GM12892 (cell line): Measurements from ENCODE around the gene EPB41L4A.

Experiments
- DNase-seq: peaks from one replicate; pipeline ENCODE4 v3.0.0; 2011; ENCODE audit not compliant: insufficient read length
- FAIRE-seq: peaks from 2 replicates; lab custom pipeline; 2011; peaks lifted over from hg19 to GRCh38; lab: Jason Lieb, UNC
- POLR2A ChIP-seq: IDR thresholded peaks from 2 replicates; pipeline ENCODE4 v1.6.1; 2011; ENCODE audit warnings: low read depth, low read length, control low read depth
- POLR2AphosphoS5 ChIP-seq: IDR thresholded peaks from 2 replicates; pipeline ENCODE4 v1.6.1; 2011; ENCODE audit warnings: low read depth, low read length, control low read depth
- TAF1 ChIP-seq: IDR thresholded peaks from 2 replicates; pipeline ENCODE4 v1.6.1; 2011; ENCODE audit warnings: low read depth, mild to moderate bottlenecking, control low read depth, low read length, borderline replicate concordance

Gene EPB41L4A

DNA sequence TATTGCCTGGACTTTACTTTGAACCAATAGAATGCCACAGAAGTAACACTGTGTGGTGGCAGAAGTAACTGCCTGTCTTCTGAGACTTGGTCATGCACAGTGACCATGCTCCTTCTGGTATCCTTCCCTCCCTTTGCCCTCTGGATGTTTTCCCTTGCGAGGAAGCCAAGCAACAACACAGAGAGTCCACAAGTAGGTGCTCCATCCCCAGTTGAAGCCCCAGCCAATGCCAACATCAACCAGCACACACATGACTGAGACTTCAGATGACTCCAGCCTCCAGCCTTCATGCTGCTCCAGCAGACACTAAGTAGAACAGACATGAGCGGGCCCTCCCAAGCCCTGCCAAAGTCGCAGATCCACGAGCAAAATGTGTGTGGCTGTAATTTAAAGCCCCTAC lies 129.6 kb downstream of the EPB41L4A start:
- no peak for TF ChIP-seq POLR2A
- TF ChIP-seq TAF1, result no peak
- no peak for TF ChIP-seq POLR2AphosphoS5
- FAIRE-seq (no peak), DNase-seq (no peak)

DNA sequence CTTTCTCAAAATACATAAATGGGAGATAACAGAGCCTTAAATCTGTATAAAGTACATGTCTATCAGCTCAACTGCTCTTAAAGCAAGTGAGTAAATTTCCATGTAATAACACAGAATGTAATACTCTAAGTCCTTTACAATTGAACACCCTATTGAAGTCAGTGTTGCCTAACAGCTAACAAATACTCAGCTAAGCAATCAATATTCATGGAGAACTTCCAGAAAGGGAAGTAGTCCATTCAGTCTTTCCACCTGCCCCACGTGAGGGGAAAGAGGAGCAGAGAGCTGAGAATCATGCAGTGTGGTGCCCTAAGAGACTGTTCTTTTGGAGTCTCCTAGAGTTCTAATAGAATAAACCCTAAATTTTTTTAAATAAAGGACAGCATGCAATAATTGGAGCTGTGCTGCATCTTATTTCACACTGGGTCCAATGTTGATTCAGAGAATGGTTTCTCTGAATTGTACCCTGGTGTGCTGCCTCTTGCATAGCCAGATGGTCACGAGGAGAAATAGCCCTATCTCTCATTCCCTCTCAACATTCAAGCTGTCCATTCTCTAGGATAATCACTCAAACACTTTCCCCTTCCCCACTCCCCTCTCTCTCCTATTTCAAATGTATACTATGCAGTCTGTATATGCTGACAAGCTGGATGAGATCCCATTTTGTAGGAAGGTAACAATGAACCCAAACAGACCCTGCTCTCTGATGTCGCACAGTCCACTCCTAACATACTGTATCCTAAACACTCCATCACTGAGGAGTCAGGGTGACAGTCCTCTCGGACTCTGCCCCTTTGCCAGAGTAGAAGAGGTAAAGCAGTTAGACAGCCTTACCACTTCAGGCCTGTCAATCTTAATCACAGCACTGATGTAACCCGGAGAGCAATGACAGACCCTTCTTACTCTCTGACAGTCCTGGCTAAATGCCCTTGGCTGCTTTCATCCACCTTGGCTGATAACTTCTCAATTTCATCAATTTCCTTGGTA lies 134.8 kb downstream of the EPB41L4A start:
- FAIRE-seq (no peak), DNase-seq (no peak)
- TF ChIP-seq POLR2A (no peak), TAF1 (no peak), POLR2AphosphoS5 (no peak)

DNA sequence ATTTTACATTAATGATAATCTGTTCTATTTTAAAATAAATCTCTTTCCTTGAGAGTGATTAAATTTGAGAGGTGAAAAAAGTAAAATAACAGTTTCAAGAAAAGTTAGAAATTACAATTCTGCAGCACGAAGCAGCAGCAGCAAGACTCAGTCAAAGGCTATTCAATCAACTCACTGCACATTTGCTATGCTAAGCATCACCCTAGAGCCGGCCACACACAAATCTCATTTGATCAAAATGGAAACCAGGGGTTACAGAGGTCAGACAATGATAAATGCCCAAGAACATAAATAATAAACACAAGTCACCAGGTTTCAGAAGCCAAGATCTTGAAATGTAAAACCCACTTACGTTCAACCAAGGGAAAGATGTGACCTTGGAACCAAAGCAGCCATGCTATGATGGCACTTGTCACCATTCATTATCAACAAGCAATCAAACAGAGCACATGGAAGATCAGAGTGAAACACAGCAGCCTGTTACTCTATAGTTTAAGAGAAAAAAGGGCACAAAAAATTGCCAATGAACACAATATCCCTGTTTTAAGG lies 136.0 kb downstream of the EPB41L4A start:
- no peak for FAIRE-seq
- TF ChIP-seq POLR2AphosphoS5, result no peak
- no peak for TF ChIP-seq POLR2A
- no peak for TF ChIP-seq TAF1
- no peak for DNase-seq

DNA sequence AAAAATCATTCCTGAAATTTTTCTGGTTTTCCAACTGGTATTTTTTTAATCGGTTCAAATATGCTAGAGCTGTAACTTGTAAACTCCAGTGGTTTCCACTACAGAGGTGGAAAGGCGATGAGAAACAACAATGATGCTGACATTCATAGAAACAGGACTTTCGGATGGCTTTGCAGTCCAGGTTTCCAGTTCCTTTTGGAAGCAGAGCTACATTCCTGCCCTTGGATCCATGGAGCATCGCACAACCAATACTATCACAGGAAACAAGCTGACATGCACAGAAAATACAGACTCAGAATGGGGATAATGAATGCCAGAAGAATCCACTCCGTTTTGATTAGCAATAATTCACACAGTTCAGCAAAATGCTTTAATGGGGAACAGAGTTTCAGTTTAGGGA lies 140.0 kb downstream of the EPB41L4A start:
- no peak for FAIRE-seq
- TF ChIP-seq POLR2A, result no peak
- TF ChIP-seq TAF1, result no peak
- TF ChIP-seq POLR2AphosphoS5, result no peak
- DNase-seq, result no peak

DNA sequence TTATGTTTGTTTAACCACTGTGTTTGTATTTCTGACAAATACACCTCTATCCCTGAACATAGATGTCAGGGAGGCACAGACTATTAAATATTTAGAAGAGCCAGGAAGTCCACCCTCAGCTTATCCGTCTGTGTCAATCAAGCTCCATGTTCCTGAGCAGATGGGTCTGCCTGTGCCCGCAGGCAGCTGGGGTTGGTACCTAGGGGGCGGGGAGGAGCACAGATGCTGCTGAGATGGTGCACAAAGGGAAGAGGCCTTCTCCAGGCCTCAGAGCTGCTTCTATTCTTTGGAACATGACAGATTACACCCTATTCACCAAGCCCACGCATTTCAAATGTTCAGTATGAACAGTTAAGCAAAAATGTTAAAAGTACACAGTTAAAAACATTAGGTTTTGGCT lies 142.1 kb downstream of the EPB41L4A start:
- DNase-seq (no peak), FAIRE-seq (no peak)
- no peak for TF ChIP-seq POLR2AphosphoS5
- no peak for TF ChIP-seq TAF1
- TF ChIP-seq POLR2A, result no peak

DNA sequence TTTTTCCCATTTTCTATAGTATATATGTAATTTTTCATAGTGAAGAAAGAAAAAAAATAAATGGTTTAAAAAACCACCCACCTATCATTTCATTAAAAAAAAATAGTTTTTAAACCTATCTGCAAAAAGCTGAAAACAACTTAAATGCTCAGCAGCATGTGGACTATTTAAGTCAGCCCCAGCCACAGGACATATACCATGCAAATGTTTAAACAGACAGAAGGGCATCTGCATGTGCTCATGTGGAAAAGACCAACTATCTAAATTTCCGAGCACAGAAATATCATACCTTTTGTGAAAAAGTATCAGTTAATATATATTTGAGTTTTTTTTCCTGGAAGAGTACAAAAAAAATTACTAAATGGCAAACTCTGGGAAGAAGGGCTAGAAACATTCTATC lies 143.4 kb downstream of the EPB41L4A start:
- TF ChIP-seq POLR2A (no peak), POLR2AphosphoS5 (no peak), TAF1 (no peak)
- FAIRE-seq (no peak), DNase-seq (no peak)

DNA sequence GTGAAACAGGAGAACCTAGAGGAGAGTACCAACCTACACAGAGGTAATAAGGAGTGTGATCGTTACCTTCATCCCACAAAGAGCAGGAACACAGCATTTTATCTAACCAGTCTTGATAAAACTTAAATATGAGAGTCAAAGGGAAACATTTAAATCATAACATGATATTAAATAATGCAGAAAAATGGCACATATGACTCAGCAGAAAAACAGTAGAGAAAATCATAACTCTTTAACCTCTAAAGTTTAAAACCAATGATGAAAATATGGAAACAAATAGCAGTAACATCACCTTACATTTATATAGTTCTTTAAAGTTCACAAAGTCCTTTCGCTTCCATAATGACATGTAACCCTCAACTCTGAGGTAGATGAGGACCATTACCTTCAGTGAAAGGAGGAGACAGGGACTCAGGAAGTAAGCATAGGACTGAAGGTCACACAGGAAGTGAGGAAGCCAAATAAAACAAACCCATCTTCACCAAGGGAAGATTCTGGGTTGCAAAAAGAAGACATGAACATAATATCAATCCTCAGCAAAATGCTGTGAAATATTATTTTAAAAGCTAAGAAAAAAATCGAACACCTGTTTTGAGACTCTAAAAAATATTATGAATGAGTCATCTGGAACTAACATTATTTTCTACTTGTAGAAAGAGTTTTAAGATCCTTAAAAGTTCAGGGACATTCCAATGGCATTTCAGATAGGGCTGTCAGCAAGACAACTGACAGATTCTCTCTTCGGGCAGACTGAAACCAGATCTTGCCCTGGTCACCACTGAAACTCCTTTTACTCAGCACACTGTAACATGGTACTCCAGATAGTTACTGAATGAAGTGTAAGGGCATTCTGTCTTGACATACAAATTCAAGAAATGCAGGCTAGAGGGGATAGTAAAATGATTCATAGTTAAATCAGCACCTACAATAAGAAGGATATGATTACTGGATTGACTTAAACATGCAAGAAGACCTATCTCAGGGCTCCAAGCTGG lies 148.5 kb downstream of the EPB41L4A start:
- peak; percentile 46 for FAIRE-seq
- DNase-seq, result no peak
- TF ChIP-seq POLR2AphosphoS5, result no peak
- no peak for TF ChIP-seq POLR2A
- no peak for TF ChIP-seq TAF1

DNA sequence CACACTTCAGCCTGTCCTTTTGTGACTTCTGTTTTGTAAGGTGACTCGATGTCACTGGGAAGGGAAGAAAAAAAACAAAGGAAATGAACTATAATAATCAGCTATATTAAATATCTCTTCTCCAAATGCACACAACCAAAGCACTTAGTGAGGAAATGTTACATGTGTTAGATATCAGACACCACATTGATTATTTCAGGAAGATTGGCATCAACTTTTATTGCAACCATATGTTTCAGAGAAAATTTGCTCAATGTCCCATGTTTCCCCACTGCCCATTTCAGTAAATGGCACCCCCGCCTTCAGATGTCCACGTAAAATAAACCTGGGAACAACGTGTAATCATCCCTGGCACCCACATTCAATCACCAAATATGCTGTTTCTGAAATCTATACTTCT lies 151.8 kb downstream of the EPB41L4A start:
- no peak for FAIRE-seq
- no peak for DNase-seq
- TF ChIP-seq TAF1 (no peak), POLR2A (no peak), POLR2AphosphoS5 (no peak)

DNA sequence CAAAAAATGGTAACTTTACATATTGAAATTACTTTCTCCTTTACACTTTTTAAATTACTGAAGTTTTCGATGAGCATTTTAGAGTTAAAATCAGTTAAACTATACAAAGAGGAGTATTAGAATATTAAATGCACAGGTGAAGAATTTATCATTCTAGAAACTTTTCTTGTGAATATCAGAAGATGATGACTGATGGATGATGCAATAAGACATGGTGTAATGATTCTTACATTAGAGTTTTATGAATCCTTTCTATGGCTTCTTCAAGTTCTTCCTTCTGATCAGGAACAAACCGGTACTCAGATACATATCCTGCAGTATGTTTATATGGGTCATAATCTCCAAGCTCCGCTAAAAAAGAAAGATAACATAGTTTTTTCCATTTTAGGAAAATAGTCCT lies 154.4 kb downstream of the EPB41L4A start:
- TF ChIP-seq TAF1 (no peak), POLR2AphosphoS5 (no peak), POLR2A (no peak)
- no peak for DNase-seq
- no peak for FAIRE-seq

DNA sequence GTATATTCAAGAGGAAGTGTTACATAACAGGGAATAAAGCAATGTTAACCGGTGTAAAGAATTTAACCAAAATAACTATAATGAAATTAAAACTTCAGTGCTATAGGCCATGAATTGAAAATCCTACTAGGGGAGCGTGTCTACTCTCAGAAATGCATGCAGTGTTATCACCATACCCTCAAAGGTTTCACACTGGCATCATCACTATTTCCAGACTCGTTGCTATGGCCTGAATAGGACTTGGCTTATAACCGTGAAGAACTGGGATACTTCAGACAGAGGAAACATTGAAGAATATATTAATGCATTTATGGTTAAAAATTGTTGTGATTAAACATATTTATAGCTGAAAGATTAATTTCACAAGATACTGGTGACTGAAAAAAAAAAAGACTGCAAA lies 154.9 kb downstream of the EPB41L4A start:
- FAIRE-seq (no peak), DNase-seq (no peak)
- TF ChIP-seq POLR2AphosphoS5, result no peak
- no peak for TF ChIP-seq POLR2A
- TF ChIP-seq TAF1, result no peak

DNA sequence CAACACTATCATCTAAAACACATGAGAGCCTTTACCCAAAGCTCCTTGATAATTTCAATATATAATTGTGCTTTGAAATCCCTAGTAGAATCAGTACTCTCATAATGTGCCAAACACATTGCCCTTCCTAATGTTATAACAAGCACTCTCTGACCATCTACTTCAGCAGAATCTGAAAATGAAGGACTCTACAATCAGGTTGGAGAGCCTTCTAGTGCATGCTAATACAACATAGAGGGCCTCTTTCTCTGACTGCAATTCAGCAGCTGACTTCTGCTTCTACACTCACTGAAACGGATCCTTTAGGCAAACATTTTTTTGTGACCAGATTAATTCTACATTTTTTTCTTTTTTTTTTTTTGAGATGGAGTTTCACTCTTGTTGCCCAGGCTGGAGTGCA lies 155.6 kb downstream of the EPB41L4A start:
- no peak for FAIRE-seq
- no peak for DNase-seq

DNA sequence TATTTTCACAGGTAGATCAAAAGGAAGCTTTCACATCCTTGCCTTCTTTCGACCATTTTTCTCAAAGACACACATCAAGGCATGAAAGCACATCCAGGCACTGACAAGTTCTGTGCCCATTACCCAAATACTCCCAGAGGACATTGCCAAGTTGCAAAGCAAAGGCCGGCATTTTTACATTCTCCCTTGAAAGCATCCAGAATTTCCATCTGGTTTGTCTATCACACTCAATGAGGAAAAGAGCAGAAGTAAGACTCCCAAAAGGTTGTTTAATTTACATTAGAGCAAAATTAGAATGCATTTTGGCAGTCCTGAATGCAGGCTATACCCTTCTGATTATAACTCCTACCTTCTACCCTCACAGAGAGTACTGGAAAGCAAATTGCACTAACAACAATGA lies 160.5 kb downstream of the EPB41L4A start:
- FAIRE-seq (no peak), DNase-seq (no peak)
- TF ChIP-seq POLR2A, result no peak
- no peak for TF ChIP-seq POLR2AphosphoS5
- no peak for TF ChIP-seq TAF1

More for the DNA sequence above, 155.6 kb downstream of the EPB41L4A start:
- no peak for TF ChIP-seq POLR2A
- no peak for TF ChIP-seq TAF1
- no peak for TF ChIP-seq POLR2AphosphoS5
